T-helper 1 cell (primary cell): ENCODE data around the gene EIF3D.

Experiments
- DNase-seq, 5 donors: peaks; one replicate each; pipeline ENCODE4 v3.0.0-alpha.2; 2012 to 2020

The EIF3D gene

DNA sequence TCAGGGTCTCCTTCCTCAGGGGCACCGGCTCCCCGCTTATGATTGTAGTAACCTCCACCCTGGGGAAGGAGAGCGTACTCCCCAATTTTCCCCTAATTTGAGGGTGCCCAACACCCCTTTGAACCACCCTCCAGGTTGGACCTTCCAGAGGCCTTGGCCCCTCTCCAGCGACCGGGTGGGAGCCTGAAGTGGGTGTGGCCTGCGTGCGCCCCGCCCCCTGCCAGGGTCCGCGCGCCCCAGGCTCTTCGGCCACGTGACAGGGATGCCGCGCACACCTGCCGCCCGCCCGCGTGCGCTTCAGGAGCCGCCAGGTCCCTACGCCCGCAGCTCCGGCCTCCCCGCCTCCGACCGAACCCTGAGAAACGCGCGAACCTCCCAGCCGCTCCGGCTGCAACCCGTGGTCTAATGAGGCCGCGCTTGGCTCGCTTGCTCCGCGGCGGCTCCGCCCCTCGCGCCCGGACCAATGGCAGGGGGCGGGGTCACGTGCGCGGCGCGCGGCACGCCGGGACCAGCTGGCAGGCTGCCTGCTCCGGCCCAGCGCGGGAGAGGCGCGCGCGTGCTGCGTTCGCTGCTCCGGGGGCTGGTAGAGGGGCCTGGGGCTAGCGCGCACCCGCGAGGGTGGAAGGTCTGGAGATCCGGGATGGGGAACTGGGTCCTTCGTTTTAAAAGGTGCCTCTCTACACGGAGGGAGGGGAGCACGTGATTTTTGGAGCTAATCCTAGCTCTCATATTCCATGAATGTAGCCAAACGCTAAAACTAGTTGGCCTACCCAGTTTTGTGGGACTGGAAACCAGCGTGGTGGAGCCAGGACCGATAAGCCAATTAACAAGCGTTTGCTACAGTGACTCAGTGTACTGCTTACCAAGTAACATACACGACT, 22.1 kb downstream of the EIF3D start, which contains the start of gene FOXRED2:
FOXRED2 (minus strand) TSS at position 404 of the 881 bp plus-strand sequence. CDS start 618 bp downstream, outside the sequence.
- DNase-seq: peak; percentile 80 to 88 (median 82)

DNA sequence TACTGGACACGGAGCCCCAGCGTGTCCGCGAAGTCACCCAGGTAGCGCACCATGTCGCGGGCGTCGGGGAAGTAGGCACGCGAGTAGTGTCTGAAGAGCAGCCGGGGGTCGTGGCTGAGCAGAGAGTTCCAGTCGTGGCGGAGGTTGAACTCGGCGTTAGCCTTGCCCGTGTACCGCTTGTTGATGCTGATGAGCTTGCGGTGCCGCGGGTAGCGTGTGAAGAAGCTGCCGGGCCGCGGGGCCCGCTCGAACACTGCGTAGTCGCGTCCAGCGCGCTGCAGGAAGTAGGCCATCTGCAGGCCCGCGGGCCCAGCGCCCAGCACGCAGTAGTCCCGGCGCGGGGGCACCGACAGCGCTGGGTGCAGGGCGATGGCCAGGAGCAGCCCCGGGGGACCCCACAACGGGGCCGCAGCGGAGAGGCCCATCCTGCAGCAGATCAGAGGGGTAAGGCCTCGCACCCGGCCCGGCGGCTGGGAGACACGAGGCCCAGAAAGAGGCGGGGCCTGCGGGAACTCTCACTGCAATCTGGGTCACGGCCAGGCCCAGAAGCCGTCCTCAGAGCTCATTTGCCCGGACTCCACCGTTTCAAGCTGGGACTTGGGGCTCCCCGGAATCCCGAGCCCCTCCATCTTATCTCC, 22.8 kb downstream of the EIF3D start:
- peak in 1 of 5 donors; percentile 9 for DNase-seq

DNA sequence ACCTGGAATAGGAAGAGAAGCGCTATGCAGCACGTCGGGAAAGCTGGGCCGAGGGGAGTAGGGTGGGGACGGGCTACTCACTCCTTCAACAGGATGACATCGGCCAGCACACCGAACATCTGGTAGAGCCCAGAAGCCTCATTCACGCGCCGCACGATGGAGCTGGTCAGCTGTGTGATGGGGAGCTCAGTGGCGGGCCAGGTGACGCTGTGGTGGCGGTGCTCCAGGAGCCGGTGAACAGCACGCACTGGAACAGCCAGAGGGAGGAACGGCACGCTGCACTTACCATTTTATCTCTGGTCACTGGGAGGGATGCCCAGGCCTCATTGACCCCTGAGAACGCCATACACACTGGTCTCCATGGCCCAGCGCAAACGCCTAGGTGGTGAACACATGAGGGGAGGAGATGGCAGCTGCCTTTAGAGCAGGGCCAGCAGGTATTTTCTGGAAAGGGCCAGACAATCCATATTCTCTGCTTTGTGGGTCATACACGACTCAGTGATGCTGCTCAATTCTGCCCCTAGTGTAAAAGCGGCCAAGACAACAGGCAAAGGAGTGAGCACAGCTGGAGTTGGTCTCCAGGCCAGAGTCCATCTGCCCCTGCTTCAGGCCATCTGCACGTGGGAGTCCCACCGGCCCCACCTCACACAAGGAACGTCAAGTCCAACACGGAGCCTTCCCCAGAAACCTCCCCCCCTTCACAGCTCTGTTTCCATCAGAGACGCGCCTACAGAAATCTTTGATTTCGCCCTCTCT, 30.9 kb downstream of the EIF3D start:
- no peak for DNase-seq

DNA sequence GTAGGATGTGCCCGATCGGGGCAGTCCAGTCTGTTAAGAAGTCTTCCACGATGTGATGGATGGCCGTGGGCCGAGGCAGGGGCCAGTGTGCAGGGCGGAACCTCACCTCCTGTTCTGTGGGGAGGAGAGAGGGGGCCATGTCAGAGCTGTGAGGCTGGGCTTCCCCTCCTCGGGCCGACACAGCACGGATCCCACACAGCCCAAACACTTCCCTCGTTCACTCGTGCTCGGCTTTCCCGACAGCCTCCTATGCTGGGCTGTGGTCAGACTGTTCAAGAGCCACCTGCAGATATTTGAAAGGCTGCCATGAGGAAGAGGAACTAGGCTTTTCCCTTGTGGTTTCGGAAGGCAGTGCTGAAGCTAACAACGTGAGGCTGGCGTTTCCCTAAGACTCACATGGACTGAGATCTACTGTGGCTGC, 35.3 kb downstream of the EIF3D start:
- DNase-seq: no peak

DNA sequence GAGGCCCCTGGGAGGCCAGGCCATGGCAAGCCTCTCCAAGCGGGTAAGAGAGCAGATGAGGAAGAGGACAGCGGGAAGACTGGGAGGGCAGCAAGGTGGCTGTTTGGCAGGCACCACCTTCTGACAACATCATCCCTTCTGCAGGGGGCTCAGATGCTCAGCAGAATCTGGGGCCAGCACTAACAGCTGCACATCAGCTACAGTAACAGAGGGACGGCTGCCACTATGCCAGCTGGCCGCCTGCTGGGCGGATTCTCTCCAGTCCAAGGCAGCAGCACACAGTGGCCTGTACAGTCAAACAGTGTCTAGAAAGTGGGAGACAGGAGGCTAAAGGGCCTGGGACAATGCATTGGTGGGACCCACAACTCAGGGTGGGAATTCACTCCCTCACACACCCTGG, 36.9 kb downstream of the EIF3D start:
- no peak for DNase-seq

DNA sequence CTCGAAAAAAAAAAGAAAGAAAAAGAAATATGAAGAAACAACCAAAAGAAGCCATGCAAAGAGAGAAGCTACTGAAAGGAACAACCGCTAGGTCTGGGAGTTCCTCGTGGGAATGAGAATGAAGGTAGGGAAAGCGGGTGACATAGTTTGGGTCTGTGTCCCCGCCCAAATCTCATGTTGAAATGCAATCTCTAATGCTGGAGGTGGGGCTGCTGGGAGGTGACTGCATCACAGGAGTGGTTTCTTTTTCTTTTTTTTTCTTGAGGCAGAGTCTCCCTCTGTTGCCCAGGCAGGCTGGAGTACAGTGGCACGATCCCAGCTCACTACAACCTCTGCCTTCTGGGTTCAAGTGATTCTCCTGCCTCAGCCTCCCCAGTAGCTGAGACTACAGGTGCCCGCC, 37.8 kb downstream of the EIF3D start:
- DNase-seq: no peak

DNA sequence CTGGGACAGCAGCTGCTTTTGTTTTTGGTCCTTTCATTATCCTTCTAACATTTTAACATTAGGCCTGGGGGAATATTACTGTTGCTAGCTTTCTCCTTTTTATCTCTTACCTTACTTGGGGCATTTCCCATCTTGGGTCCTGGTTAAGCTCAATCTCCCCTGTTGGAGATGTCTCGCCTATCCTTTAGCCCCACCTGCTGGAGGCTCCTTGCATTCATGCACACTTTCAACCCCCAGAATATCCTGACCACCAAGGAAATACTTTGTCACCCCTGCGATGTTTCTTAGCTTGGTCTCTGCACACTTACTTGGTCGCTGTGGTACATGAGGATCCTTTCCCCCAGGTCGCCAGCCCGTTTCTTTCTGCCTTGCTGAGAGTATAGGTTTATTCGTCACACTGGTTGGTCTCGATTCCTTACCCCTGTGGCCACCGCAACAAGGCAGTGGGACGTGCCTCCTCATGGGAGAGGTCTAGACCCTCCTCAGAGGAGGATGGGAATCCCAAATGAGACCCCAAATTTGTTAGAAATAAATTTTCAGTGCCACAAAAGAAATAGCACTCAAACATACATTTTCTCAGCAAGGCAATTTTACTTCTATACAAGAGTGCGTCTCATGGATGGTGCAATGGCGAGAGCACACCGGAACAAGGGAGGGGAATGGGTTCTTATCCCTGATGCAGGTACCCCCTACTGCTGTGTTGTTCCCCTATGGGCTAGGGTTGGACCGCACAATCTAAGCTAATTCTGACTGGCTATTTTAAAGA, 42.2 kb downstream of the EIF3D start:
- DNase-seq: peak in 4 of 5 donors; percentile 39 to 69 (median 56)

DNA sequence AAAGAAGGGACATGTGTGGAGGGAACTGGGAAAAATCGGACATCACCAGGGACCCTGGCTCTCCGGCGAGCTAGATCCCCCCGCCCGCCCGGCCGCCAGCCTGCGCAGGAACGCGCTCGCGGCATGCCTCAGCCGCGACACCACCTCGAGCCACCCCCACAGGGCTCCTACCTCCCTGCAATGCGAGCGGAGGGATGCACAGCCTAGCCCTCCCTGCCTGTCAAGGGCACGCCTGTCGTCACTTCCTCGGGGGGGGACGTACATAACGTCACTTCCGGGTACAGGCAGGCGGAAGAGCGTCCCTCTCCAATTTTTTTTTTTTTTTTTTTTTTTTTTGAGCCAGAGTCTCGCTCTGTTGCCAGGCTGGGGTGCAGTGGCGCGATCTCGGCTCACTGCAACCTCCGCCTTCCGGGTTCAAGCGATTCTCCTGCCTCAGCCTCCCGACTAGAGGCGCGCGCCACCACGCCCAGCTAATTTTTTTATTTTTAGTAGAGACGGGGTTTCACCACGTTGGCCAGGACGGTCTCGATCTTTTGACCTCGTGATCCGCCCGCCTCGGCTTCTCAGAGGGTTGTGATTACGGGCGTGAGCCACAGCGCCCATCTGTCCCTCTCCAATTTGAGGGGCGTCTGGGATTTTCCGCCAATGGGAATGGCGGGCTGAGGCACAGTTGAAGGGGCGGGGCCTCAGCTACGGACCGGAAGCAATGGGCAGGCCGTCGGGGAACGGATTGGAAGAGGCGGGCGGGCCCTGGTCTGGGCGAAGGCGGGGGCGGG, 47.4 kb downstream of the EIF3D start, which contains the start of gene TXN2:
TXN2 (minus strand) TSS at position 248 of the 776 bp plus-strand sequence. CDS start 803 bp downstream, outside the sequence.
- peak; percentile 93 to 97 (median 95) for DNase-seq

DNA sequence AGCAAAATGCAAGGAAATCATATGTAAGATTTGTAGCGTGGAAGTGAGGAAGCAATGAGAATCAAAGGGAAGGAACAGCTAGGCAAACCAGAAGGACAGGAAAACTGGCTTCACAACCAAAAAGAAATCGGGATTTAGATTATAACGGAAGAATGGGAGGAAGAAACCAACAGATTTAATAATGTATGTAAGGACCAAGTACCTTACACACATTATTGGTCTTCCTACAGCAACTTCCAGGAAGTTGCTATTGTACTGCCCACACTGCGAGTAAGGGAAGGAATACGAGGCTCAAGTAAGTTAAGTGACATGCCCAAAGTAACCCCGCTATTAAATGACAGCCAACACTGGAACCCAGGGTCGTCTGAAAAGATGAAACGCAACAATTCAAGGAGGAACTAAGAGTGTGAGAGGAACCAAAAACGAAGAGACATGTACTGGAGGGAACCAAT, 48.0 kb downstream of the EIF3D start:
- no peak for DNase-seq

DNA sequence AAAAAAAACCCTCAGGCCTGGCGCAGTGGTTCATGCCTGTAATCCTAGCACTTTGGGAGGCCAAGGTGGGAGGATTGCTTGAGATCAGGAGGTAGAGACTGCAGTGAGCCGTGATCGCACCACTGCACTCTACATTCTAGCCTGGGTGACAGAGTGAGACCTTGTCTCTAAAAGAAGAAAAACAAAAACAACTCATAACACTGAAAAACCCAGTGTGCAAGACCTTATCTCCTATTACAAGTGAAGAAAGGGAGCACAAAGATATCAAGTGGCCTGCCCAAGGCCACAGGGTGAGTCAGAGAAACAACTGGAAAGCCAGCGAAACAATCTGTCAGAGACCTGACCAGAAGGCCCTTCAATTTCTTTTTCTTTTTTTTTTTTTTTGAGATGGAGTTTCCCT, 50.0 kb downstream of the EIF3D start:
- DNase-seq: no peak

DNA sequence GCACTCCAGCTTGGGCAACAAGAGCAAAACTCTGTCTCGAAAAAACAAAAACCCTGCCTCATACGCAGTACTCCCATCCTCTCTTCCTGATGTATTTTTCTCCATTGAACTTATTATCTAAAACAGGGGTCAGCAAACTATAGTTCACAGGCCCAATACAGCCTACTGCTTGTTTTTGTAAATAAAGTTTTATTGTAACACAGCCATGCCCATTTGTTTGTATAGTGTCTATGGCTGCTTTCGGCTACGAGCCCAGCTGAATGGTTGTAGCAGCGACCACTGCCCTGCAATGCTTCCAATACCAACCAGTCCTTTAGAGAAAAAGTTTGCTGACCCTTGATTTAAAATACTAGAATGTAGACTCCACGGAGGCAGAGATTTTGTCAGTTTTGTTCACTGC, 53.6 kb downstream of the EIF3D start:
- DNase-seq: no peak

DNA sequence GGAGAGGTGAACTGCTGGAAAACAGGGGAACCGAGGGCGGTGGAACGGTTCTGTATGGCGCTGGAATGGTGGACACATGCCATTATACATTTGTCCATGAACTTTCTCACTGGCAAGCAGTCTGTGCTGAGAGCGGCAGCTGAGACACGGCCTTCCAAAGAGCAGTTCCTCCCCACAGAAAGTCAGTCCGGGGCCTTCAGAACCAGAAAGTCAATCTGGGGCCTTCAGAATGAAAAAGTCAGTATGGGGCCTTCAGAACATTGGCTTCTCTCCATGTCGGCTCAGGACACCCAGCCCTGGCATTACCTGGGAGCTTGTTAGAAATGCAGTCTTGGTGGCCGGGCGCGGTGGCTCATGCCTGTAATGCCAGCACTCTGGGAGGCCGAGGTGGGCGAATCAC, 56.3 kb downstream of the EIF3D start:
- no peak for DNase-seq

DNA sequence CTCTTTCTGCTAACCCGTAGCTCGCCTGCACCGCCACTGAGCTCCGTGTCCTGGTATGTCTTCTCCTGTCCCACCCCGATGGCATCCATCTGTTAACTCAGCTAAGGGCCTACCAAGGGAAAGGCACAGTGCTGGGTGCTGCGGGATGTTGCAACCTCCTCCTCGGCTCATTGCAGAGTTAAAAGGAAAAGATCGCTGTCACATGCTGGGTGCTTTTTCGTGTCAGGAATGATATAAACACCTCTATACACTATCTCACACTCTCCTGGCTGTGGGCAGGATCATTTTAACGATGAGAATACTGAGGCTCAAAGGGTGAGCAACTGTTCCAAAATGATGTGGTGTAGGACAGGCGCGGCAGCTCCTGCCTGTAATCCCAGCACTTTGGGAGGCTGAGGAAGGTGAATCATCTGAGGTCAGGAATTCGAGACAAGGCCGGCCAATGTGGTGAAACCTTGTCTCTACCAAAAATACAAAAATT, 57.6 kb downstream of the EIF3D start:
- no peak for DNase-seq

DNA sequence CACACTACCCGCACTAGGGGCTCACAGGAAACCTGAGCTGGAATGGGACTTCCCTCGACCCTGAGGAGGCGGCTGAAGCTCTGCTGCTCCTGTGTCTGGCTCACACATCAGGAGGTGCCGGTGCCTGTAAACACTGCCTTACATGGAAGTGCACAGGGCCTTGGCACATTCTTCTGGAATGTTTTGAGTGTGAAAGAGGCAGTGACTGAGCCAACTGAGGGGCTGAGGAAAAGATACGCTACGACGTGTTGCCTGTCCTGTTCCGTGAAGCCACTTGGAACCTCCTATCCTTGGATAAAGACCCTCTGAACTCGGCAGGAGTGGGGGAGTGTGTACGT, 58.0 kb downstream of the EIF3D start:
- no peak for DNase-seq

DNA sequence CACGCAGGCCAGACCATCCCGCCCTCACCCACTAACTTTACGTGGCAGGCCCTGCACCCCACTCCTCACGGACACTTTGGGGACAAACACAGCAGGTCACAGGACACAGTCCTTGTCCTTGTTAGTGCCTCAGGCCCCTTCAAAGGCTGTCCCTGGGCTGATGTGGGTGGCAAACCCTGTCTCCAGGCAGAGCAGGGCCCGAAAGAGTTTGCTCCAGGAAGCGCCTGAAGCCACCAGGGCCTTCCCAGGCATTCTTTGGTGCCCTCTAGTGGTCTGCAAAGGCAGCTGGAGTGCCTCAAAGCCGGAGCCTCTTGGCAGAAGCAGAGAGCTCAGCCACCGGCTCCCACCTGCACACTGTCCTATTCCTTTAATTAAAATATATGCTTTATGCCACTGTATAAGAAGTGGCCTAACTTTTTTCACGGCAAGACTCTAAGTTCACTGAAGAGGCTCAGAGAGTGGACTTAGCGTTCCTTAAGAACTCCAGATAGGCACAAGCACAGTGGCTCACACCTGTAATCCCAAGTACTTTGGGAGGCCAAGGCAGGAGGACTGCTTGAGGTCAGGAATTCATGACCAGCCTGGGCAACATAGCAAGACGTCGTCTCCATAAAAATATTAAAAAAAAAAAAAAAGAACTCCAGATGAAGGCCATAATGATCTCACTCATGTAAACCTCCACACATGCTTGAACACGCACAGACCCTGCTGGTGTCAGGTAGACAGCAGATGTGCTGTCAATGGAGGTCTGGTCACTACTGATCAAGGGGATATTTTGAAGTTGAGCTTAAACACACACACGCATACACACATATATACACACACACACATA, 58.6 kb downstream of the EIF3D start:
- peak; percentile 66 to 83 (median 74) for DNase-seq

DNA sequence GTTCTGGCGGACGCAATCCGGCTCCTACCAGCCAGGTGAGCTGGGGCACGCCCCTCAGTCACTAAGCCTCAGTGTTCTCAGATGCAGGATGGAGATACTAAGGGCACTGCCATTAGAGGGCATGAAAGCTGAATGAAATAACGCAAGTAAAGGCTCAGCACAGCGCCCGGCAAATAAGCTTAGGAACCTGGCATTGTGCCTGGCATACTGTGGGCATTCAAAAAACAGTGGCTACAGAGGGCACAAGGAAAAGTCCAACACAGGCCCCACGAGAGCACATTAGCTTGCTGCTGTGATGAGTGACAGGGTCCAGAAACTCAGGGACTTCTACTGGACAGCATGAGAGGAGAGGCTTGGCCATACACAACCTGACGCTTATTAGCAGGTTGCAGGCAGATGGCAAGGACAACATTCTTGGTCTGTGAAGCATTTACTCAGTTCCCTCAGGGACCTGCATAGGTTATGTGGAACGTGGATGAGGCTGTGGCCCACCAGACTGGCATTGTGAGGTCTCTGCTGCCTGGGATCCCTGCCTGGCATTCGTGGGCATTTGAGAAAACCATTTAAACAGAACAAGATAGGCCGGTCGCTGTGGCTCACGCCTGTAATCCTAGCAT, 59.8 kb downstream of the EIF3D start:
- DNase-seq: no peak

DNA sequence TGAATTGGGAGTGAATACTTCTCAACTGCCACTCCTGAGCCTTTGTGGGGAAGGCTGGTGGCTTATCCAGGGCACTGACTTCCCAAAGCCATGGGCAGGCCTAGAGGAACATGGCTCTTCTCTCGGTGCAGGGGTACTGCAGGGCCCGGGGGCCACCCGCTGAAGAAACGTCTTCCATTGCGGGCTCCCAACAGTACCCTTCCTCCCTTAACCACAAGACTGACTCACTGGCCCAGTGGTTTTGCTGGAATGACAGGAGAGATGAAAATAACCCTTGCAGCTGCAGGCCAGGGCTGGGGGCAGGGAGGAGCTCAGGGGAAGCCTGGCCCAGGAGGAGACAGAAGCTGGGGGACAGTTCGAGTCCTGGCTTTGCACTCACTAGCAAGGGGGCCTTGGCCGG, 61.0 kb downstream of the EIF3D start:
- DNase-seq: no peak

DNA sequence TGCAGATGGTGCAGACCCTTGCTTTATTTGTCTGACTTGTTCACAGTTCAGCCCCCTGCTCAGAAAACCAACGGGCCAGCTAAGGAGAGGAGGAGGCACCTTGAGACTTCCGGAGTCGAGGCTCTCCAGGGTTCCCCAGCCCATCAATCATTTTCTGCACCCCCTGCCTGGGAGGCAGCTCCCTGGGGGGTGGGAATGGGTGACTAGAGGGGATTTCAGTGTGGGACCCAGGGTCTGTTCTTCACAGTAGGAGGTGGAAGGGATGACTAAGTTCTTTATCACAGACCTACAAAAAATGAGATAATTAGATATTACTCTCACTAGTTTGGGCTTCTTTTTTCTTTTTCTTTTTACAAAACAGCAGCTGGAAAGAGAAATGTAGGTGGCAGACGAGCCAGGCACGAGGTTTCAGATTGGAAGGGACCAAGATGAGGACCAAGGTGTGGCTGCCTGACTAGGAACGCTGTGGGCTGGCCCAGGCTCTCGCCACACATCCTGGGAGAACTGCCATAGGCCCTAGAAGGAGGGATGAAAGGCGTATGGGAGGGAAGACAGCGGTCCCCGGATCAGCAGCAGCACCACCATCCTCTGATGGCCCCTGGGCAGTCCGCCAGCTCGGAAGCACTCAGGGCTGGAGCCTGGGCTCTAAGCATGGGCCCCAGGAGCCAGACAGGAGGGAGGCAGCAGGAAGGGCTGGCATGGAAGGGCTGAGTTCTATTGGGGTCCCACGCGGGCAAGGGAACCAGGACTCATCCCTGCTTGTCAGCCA, 61.7 kb downstream of the EIF3D start:
- DNase-seq: no peak

DNA sequence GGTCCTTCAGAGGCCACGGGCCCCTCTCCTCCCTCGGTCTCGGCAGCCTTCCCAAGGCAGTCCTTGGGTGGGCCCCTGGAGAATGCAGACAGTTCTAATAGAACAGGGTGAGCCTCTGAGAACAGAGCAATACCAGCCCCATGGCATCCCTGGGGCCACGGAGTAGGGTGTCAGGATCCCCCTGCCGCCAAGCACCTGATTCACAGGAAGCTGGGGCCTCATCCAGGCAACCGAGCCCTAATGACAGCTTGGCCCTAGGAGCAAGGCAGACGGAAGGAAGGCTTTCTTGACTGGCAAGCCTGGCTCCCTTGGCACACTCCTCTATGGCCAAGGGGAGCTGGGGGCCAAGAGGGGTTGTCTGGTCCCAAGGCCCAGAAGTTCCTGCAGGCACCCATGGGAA, 62.7 kb downstream of the EIF3D start:
- DNase-seq: no peak
